SU-DHL-6 (cell line): Measurements from ENCODE around the gene MICAL2.

ENCODE experiments used
- H2AFZ ChIP-seq: fragments of 200-600 bp; sonication (generic); 2 replicates; pipeline ENCODE4 v1.6.1; 2014; ENCODE audit warnings: low read depth, mild to moderate bottlenecking, moderate library complexity, mixed read lengths, antibody characterized with exemption, low read length; ENCODE audit not compliant: severe bottlenecking
- H3F3A ChIP-seq: fragments of 200-600 bp; shearing (Covaris generic); 2 replicates; pipeline ENCODE4 v1.6.0; 2016; ENCODE audit warnings: antibody characterized with exemption, mild to moderate bottlenecking; ENCODE audit not compliant: insufficient read depth
- H3K27ac ChIP-seq: fragments of 200-600 bp; sonication (generic); 2 replicates; pipeline ENCODE4 v1.5.1; 2016; ENCODE audit warnings: low read depth, mild to moderate bottlenecking, low read length, moderate library complexity, mixed read lengths
- H3K27me3 ChIP-seq: fragments of 200-600 bp; sonication (generic), shearing (Covaris generic); 2 replicates; pipeline ENCODE4 v1.6.0; 2014; ENCODE audit warnings: mild to moderate bottlenecking, low read length
- H3K36me3 ChIP-seq: fragments of 200-600 bp; sonication (generic); 2 replicates; pipeline ENCODE4 v1.6.1; 2014; ENCODE audit warnings: mild to moderate bottlenecking, low read length, mixed read lengths
- H3K4me2 ChIP-seq: fragments of 300-600, 200-600 bp; shearing (Covaris generic), sonication (generic); 2 replicates; pipeline ENCODE4 v1.6.0; 2014; ENCODE audit warnings: low read length, low read depth, mild to moderate bottlenecking; ENCODE audit not compliant: poor library complexity, severe bottlenecking
- H3K4me3 ChIP-seq: fragments of 200-600 bp; sonication (generic); 2 replicates; pipeline ENCODE4 v1.5.1; 2014; ENCODE audit warnings: antibody characterized with exemption, low read length, mild to moderate bottlenecking, mixed read lengths; ENCODE audit not compliant: insufficient read depth, poor library complexity, severe bottlenecking
- H3K79me2 ChIP-seq: fragments of 200-600 bp; sonication (generic); 2 replicates; pipeline ENCODE4 v1.6.1; 2014; ENCODE audit warnings: mild to moderate bottlenecking, low read length, moderate library complexity; ENCODE audit not compliant: insufficient read depth
- H3K9ac ChIP-seq: fragments of 200-600 bp; sonication (generic); 2 replicates; pipeline ENCODE4 v1.7.0; 2014; ENCODE audit warnings: mild to moderate bottlenecking, low read length
- H3K9me2 ChIP-seq: fragments of 200-600 bp; sonication (generic); replicated peaks from 2 replicates; pipeline ENCODE4 v1.6.1; 2014; ENCODE audit warnings: low read length; ENCODE audit not compliant: insufficient read depth
- H3K9me3 ChIP-seq: fragments of 200-600 bp; sonication (generic); 2 replicates; pipeline ENCODE4 v1.6.1; 2014; ENCODE audit warnings: low read length, mixed read lengths; ENCODE audit not compliant: insufficient read depth
- H4K20me1 ChIP-seq: fragments of 200-600 bp; sonication (generic); 2 replicates; pipeline ENCODE4 v1.6.1; 2014; ENCODE audit warnings: low read depth, mild to moderate bottlenecking, antibody characterized with exemption, low read length, moderate library complexity, mixed read lengths
- EZH2phosphoT487 ChIP-seq: fragments of 200-600 bp; sonication (generic), shearing (Covaris generic); conservative IDR thresholded peaks from 2 replicates; pipeline ENCODE4 v1.6.1; 2018; ENCODE audit warnings: mild to moderate bottlenecking, antibody characterized with exemption, low read length, moderate library complexity, mixed read lengths
- TF ChIP-seq, protein P1 (sequence below): fragments of 200-600 bp; sonication (generic); IDR thresholded peaks from one replicate; pipeline ENCODE4 v1.5.1; 2017; ENCODE audit warnings: antibody characterized with exemption, mild to moderate bottlenecking, low read length, moderate library complexity; ENCODE audit not compliant: insufficient read depth, poor library complexity, severe bottlenecking

The MICAL2 gene

GRCh38 chr11:12161137-12161536, 50.7 kb downstream of the MICAL2 start:
- H2AFZ ChIP-seq = no peak overlapping the region
- H3K9ac ChIP-seq = no peak overlapping the region
- no peak overlapping the region for H3K27ac ChIP-seq
- H3K9me2 ChIP-seq = no peaks in the 10 kb centered on the region
- no peak overlapping the region for H3K4me3 ChIP-seq
- H3K4me2 ChIP-seq = no peak overlapping the region
- H3K9me3 ChIP-seq = no peaks in the 10 kb centered on the region
- H4K20me1 ChIP-seq = no peaks in the 10 kb centered on the region
- H3K36me3 ChIP-seq = no peaks in the 10 kb centered on the region
- no peaks in the 10 kb centered on the region for H3K27me3 ChIP-seq
- TF ChIP-seq, protein P1, sequence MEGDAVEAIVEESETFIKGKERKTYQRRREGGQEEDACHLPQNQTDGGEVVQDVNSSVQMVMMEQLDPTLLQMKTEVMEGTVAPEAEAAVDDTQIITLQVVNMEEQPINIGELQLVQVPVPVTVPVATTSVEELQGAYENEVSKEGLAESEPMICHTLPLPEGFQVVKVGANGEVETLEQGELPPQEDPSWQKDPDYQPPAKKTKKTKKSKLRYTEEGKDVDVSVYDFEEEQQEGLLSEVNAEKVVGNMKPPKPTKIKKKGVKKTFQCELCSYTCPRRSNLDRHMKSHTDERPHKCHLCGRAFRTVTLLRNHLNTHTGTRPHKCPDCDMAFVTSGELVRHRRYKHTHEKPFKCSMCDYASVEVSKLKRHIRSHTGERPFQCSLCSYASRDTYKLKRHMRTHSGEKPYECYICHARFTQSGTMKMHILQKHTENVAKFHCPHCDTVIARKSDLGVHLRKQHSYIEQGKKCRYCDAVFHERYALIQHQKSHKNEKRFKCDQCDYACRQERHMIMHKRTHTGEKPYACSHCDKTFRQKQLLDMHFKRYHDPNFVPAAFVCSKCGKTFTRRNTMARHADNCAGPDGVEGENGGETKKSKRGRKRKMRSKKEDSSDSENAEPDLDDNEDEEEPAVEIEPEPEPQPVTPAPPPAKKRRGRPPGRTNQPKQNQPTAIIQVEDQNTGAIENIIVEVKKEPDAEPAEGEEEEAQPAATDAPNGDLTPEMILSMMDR = no peak
- no peak for TF ChIP-seq EZH2phosphoT487
- H3F3A ChIP-seq = no peaks in the 10 kb centered on the region
- H3K79me2 ChIP-seq = no peaks in the 10 kb centered on the region

- no peaks in the 10 kb centered on the region for H3K27me3 ChIP-seq
- no peak overlapping the region for H2AFZ ChIP-seq
- H3K9me2 ChIP-seq = no peaks in the 10 kb centered on the region
- no peak overlapping the region for H3K4me3 ChIP-seq
- no peaks in the 10 kb centered on the region for H4K20me1 ChIP-seq
- H3K79me2 ChIP-seq = no peaks in the 10 kb centered on the region
- H3K9me3 ChIP-seq = no peaks in the 10 kb centered on the region
- TF ChIP-seq EZH2phosphoT487 = no peak
- TF ChIP-seq, protein P1 = no peak
- H3F3A ChIP-seq = no peaks in the 10 kb centered on the region
- no peak overlapping the region for H3K27ac ChIP-seq
- H3K4me2 ChIP-seq = no peak overlapping the region
- no peak overlapping the region for H3K9ac ChIP-seq
- H3K36me3 ChIP-seq = no peaks in the 10 kb centered on the region
Measured at GRCh38 chr11:12161603-12162350, 51.4 kb downstream of the MICAL2 start.

DNA sequence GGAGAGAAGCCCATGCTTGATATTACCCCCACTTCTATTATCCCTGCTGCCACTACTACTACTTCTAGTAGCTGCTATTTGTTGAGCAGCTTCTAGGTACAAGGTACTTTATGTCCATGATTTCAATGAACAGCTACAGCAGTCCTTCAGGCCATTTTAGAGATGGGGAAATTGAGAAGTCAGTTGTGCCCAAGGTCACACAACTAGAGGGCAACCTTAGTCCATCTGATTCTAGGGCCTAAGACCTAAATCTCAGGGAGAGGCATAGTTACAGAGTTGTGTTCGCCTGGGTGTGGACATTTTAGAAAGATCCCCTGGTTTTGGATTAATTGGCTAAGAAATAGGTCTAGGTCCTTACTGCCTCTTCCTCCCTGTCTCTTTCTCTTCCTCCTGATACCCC, 52.3 kb downstream of the MICAL2 start:
- H3K9me2 ChIP-seq = no peaks in the 10 kb centered on the region
- H3K36me3 ChIP-seq = no peaks in the 10 kb centered on the region
- TF ChIP-seq, protein P1 = no peak
- TF ChIP-seq EZH2phosphoT487 = no peak
- H3K27ac ChIP-seq = no peak overlapping the region
- no peaks in the 10 kb centered on the region for H3F3A ChIP-seq
- no peaks in the 10 kb centered on the region for H3K27me3 ChIP-seq
- no peak overlapping the region for H3K4me2 ChIP-seq
- no peaks in the 10 kb centered on the region for H4K20me1 ChIP-seq
- no peak overlapping the region for H3K4me3 ChIP-seq
- H3K9ac ChIP-seq = no peak overlapping the region
- no peaks in the 10 kb centered on the region for H3K9me3 ChIP-seq
- H3K79me2 ChIP-seq = no peaks in the 10 kb centered on the region
- H2AFZ ChIP-seq = no peak overlapping the region
